HG03558 (cell line): ENCODE results near the gene MYO1D.

ENCODE experiments used
- ATAC-seq: cut with Tn5 transposase; IDR thresholded peaks from one replicate; pipeline ENCODE4 v1.9.1; 2021; ENCODE audit warnings: moderate number of reproducible peaks; ENCODE audit not compliant: unreplicated experiment; ENCODE audit errors: extremely low read depth

Gene MYO1D

GRCh38 chr17:32697728-32698625 lies 178.9 kb downstream of the MYO1D start:
- no peak for ATAC-seq

GRCh38 chr17:32696426-32696825 lies 180.5 kb downstream of the MYO1D start:
- ATAC-seq, result no peak

GRCh38 chr17:32695864-32696263 lies 181.1 kb downstream of the MYO1D start:
- ATAC-seq, result no peak

GRCh38 chr17:32693194-32693897 lies 183.6 kb downstream of the MYO1D start:
- ATAC-seq, result no peak

- ATAC-seq, result no peak
Measured at GRCh38 chr17:32692179-32692578, 184.7 kb downstream of the MYO1D start.

GRCh38 chr17:32689348-32689747 lies 187.6 kb downstream of the MYO1D start:
- ATAC-seq, result no peak

GRCh38 chr17:32688221-32688620 lies 188.7 kb downstream of the MYO1D start:
- ATAC-seq, result no peak

- ATAC-seq, result no peak
Measured at GRCh38 chr17:32684087-32684958, 192.6 kb downstream of the MYO1D start.

GRCh38 chr17:32673964-32674363 lies 203.0 kb downstream of the MYO1D start:
- no peak for ATAC-seq

GRCh38 chr17:32672711-32673110 lies 204.2 kb downstream of the MYO1D start:
- no peak for ATAC-seq

- ATAC-seq, result no peak
Measured at GRCh38 chr17:32671896-32672295, 205.0 kb downstream of the MYO1D start.

GRCh38 chr17:32664936-32665583 lies 211.9 kb downstream of the MYO1D start:
- no peak for ATAC-seq

- ATAC-seq, result no peak
Measured at GRCh38 chr17:32660496-32660985, 216.4 kb downstream of the MYO1D start.

- ATAC-seq, result no peak
Measured at GRCh38 chr17:32659419-32659842, 217.5 kb downstream of the MYO1D start.

- no peak for ATAC-seq
Measured at GRCh38 chr17:32658470-32659418, 218.2 kb downstream of the MYO1D start.

GRCh38 chr17:32656886-32657285 lies 220.0 kb downstream of the MYO1D start:
- ATAC-seq, result no peak

- no peak for ATAC-seq
Measured at GRCh38 chr17:32654324-32654723, 222.6 kb downstream of the MYO1D start.

GRCh38 chr17:32651084-32651483 lies 225.8 kb downstream of the MYO1D start:
- ATAC-seq, result no peak

GRCh38 chr17:32648450-32648849 lies 228.5 kb downstream of the MYO1D start:
- no peak for ATAC-seq
